ENCODE results near the gene WDFY2. TPM values are rescaled to one million over a fixed set of nuclear protein-coding genes. Genes with fewer than 3 reads are reported as not detected.
A peak's percentile ranks its signal among the peaks of the same experiment; 100 is the strongest.

Gene WDFY2
- total and polyA plus RNA-seq, 10 of the 15 experiments (the other 5 are each of a cell fraction or from before 2014, with no cell fraction given) = 2.1 to 13.0 (median 8.1) TPM

DNA sequence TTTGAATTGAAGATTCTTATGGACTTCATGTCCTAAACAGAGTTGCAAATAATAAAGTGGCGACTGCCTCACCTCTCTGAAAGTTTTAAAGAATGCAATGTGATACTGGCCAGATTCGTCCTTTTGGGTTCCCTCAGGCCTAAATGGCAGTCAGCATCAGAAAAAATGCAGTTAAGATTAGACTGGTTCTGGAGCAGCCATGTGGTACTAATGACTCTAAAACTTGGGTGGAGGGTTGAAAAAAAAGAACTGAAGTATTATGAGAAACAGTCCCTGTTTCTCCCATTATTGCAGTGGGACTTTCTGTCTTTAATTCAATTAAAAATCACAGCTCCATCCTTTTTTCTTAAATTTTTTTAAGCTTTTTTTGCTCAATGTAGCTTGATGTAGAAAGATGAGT, 37.3 kb downstream of the WDFY2 start (continued):
- TF ChIP-seq, protein P1, sequence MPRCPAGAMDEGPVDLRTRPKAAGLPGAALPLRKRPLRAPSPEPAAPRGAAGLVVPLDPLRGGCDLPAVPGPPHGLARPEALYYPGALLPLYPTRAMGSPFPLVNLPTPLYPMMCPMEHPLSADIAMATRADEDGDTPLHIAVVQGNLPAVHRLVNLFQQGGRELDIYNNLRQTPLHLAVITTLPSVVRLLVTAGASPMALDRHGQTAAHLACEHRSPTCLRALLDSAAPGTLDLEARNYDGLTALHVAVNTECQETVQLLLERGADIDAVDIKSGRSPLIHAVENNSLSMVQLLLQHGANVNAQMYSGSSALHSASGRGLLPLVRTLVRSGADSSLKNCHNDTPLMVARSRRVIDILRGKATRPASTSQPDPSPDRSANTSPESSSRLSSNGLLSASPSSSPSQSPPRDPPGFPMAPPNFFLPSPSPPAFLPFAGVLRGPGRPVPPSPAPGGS (IDR thresholded peaks at IDR 0.05; ENCODE audit: borderline replicate concordance, insufficient read depth, low read depth, low read length, poor library complexity, severe bottlenecking) = no peak
- TF ChIP-seq ATF7 (IDR thresholded peaks at IDR 0.05; ENCODE audit: low read depth) (no peak), HDGF (IDR thresholded peaks at IDR 0.05) (no peak)

DNA sequence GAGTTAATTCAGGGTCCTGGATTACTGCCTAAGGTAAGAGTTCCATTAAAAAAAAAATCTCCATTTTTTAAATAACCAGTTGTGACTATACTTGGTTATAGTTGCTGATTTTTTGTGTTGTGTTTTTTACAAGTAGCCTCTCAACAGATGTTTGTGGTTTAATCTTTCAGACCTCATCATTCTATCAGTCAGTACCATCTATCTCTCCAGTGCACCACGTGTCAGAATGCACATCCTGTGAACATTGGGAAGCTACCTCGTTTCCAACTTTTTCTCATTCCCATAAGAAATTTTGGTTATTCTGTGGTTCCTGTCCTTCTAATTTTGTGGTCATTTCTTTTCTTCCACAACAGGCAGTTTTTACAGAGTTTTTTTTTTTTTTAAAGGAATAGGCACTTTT, 39.2 kb downstream of the WDFY2 start:
- CTCF ChIA-PET = interaction anchor here (0.6 kb wide), 1 partner anchor 182 kb away, joined by 4 read pairs; no protein-coding TSS in a partner anchor
- Histone ChIP-seq H3K27me3 (replicated peaks in 1 of 2; ENCODE audit: control insufficient read depth in 2 of 2, insufficient read depth in 2 of 2, low read length in 1 of 2) (no peaks in the 10 kb centered on the region), H3K79me2 (ENCODE audit: control insufficient read depth, insufficient read depth, low read length) (no peaks in the 10 kb centered on the region; the same call in 1 of the 2 replicates), H3K4me3 (no peak overlapping the region), H3K9ac (ENCODE audit: control insufficient read depth, insufficient read depth, low read length) (no peak overlapping the region), H3K4me2 (ENCODE audit: control insufficient read depth, insufficient read depth) (no peak overlapping the region), H2AFZ (ENCODE audit: control insufficient read depth, low read depth, low read length) (no peak overlapping the region), H3K27ac (ENCODE audit: control insufficient read depth, insufficient read depth) (no peak overlapping the region; the same call in 1 of the 2 replicates), H3K4me1 (ENCODE audit: control insufficient read depth, insufficient read depth, low read length) (peaks cover 13% of the 10 kb centered on the region), H4K20me1 (ENCODE audit: control insufficient read depth, insufficient read depth) (no peaks in the 10 kb centered on the region), H3K36me3 (ENCODE audit: control insufficient read depth in 2 of 2, insufficient read depth in 2 of 2, low read length in 1 of 2) (no peaks in the 10 kb centered on the region), H3K9me3 (replicated peaks; ENCODE audit: control insufficient read depth, insufficient read depth, low read length) (no peaks in the 10 kb centered on the region)
- ATAC-seq (no peak), FAIRE-seq (no peak), DNase-seq (ENCODE audit: low read depth, low spot score) (no peak)
- POLR2A ChIA-PET = interaction anchor here (0.6 to 1.0 kb wide), 3 partner anchors 29 to 185 kb away, joined by 3 to 4 read pairs (median 3); no protein-coding TSS in a partner anchor
- TF ChIP-seq CHD4 (IDR thresholded peaks at IDR 0.05) (no peak), CHD1 (IDR thresholded peaks at IDR 0.05; ENCODE audit: low read depth, low read length) (no peak), RUNX3 (IDR thresholded peaks at IDR 0.05; ENCODE audit: low read length) (peak; percentile 56)
- intact Hi-C loops (cut with micrococcal nuclease; ENCODE audit: unreplicated experiment) = no loop called here
- in situ Hi-C loops (cut with MboI) = no loop called here
- SMC1A ChIA-PET (ENCODE audit: uncharacterized antibody, unreplicated experiment) = interaction anchor here (0.7 to 2.0 kb wide), 8 partner anchors 10 to 517 kb away, joined by 3 to 6 read pairs (median 4); no protein-coding TSS in a partner anchor
- BruUV-seq (replicated peaks) = no TSS peak
- 0% methylated on average over 2 of the region's 2 CpGs for WGBS (ENCODE audit: insufficient coverage, insufficient replicate concordance, low lambda C conversion rate, missing lambda C conversion rate)
- RAD21 ChIA-PET (ENCODE audit: unreplicated experiment) = interaction anchor here (0.7 to 1.1 kb wide), 2 partner anchors 39 to 103 kb away, joined by 3 read pairs; no protein-coding TSS in a partner anchor

All from GM12878 (cell line).